Ovary (tissue), 9 donors: ENCODE data around the gene ATP9A. TPM values are rescaled to one million over a fixed set of nuclear protein-coding genes. Genes with fewer than 3 reads are reported as not detected.

ENCODE experiments used
- DNase-seq, 5 donors: peaks; one replicate each; pipeline ENCODE4 v3.0.0-alpha.2; 2019 to 2020
- H3K27ac ChIP-seq, 2 donors: fragments of 200-600 bp; one replicate each; pipeline versions ENCODE4 v1.5.1 to v1.8.0; 2019 to 2022
- H3K27me3 ChIP-seq: fragments of 200-600 bp; one replicate; pipeline ENCODE4 v1.8.0; 2022
- H3K36me3 ChIP-seq: fragments of 200-600 bp; sonication (generic); one replicate; pipeline ENCODE4 v1.5.1; 2019
- H3K4me1 ChIP-seq: one replicate; pipeline ENCODE4 v1.8.1; 2013; ENCODE audit warnings: mild to moderate bottlenecking, moderate library complexity; ENCODE audit not compliant: insufficient read depth
- H3K4me3 ChIP-seq: fragments of 200-600 bp; sonication (generic); one replicate; pipeline ENCODE4 v1.5.1; 2017
- H3K9me3 ChIP-seq, 2 donors: fragments of 200-600 bp in 1 of 2; sonication (generic) in 1 of 2; one replicate each; pipeline versions ENCODE4 v1.5.1 to v1.8.1; 2013 to 2019; ENCODE audit warnings: mild to moderate bottlenecking in 1 of 2, moderate library complexity in 1 of 2
- EP300 ChIP-seq: sonication (generic); formaldehyde crosslinking; IDR thresholded peaks from one replicate; pipeline ENCODE4 v1.6.1; 2017; ENCODE audit warnings: antibody characterized with exemption
- POLR2A ChIP-seq: fragments of 450-650 bp; IDR thresholded peaks from one replicate; pipeline ENCODE4 v1.6.1; 2017; ENCODE audit warnings: antibody characterized with exemption, mild to moderate bottlenecking, moderate library complexity
- WGBS, 3 donors: extraction: QIAGEN DNeasy Blood & Tissue Kit in 1 of 3; methylation state at CpG; one replicate each; pipeline versions ENCODE4 v1.1.5 to v1.1.7; 2013 to 2017; 5-methylcytosine and 5-hydroxymethylcytosine counted together
- intact Hi-C, 4 donors: fragments of 100-400 bp; cut with DNase I; formaldehyde crosslinking; loops; one replicate each; pipeline versions ENCODE4 v1.11.0 to v1.15.1; 2022 to 2023
- polyA plus RNA-seq, 2 donors: library from polyadenylated mRNA; stranded (reverse); fragments of 200-250 nt in 1 of 2; fragments of 350-450 nt in 1 of 2; fragmentation: Illumina TruSeq in 1 of 2; extraction: RNeasy Lipid Tissue Mini Kit (QIAGEN cat#74804) in 1 of 2; gene quantifications; one replicate each; pipeline ENCODE4 v1.2.3, GENCODE V29; 2013 to 2014
- total RNA-seq, 7 donors: library from RNA; depleted of rRNA in 2 of 7; stranded (reverse); fragments of >200 nt in 2 of 7; fragmentation: NEBNext Ultra II Directional in 3 of 7; extraction: Animal tissue kit (Norgen Biotek cat#: 25700) in 3 of 7; gene quantifications; one replicate each; pipeline versions ENCODE4 v1.1.0 to v1.2.4, GENCODE V29; 2016 to 2023
- TF ChIP-seq, protein P1 (sequence below), 3 donors: fragments of 450-650 bp in 2 of 3; fragments of 200-600 bp in 1 of 3; IDR thresholded peaks; one replicate each; pipeline versions ENCODE4 v1.5.1 to v1.8.0; 2016 to 2022; ENCODE audit warnings: antibody characterized with exemption in 3 of 3, mild to moderate bottlenecking in 1 of 3
- donor health status: DM: no; HTN: no; CAD: no; lungs with moderate emphysema.
- donor health status: DM: no; HTN: no; CAD: no.
- donor health status: Bipolar disorder and iron deficiency.
- donor health status: DM: yes; HTN: yes; CAD: no.
- donor health status: DM: no; HTN: no; CAD: no.
- donor health status: DM: yes; HTN: yes; CAD: no.

The ATP9A gene
- total and polyA plus RNA-seq, 9 donors = 12.9 to 44.6 (median 29.2) TPM

- no peaks in the 10 kb centered on the region for H3K36me3 ChIP-seq
Measured at GRCh38 chr20:51614687-51615086, 153.5 kb downstream of the ATP9A start.

DNA sequence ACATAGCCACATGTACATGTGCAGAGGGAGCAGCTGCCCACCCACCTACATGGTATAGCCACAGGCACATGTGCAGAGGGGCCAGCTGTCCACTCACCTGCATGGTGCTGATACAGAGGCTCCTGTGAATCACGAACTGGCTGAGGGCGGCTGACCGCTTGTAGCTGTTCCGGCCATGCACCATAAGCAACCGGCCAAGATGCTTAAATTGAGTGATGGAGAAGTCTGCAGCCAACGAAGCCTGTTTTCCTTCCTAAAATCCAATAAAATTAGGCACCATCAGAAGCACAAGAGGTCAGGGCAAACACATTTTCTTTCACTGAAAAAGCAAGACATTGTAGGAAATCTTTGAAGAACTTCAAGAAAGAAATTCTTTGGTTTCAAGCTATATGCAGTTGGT, 154.6 kb downstream of the ATP9A start:
- no peak for TF ChIP-seq EP300
- TF ChIP-seq, protein P1, sequence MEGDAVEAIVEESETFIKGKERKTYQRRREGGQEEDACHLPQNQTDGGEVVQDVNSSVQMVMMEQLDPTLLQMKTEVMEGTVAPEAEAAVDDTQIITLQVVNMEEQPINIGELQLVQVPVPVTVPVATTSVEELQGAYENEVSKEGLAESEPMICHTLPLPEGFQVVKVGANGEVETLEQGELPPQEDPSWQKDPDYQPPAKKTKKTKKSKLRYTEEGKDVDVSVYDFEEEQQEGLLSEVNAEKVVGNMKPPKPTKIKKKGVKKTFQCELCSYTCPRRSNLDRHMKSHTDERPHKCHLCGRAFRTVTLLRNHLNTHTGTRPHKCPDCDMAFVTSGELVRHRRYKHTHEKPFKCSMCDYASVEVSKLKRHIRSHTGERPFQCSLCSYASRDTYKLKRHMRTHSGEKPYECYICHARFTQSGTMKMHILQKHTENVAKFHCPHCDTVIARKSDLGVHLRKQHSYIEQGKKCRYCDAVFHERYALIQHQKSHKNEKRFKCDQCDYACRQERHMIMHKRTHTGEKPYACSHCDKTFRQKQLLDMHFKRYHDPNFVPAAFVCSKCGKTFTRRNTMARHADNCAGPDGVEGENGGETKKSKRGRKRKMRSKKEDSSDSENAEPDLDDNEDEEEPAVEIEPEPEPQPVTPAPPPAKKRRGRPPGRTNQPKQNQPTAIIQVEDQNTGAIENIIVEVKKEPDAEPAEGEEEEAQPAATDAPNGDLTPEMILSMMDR (IDR thresholded peaks at IDR 0.05) = no peak
- H3K4me1 ChIP-seq = peaks cover 2% of the 10 kb centered on the region
- no peak for DNase-seq
- WGBS, 3 donors = 82 to 91% (median 90%) methylated on average over 6 of the region's 6 CpGs
- H3K27ac ChIP-seq = no peak overlapping the region
- no peaks in the 10 kb centered on the region for H3K9me3 ChIP-seq
- H3K36me3 ChIP-seq = no peaks in the 10 kb centered on the region
- intact Hi-C loops = no loop called here
- no peaks in the 10 kb centered on the region for H3K27me3 ChIP-seq
- H3K4me3 ChIP-seq = no peak overlapping the region

More at GRCh38 chr20:51614687-51615086, 153.5 kb downstream of the ATP9A start:
- Histone ChIP-seq H3K4me3 (no peak overlapping the region), H3K27ac (no peak overlapping the region), H3K9me3 (no peaks in the 10 kb centered on the region), H3K27me3 (no peaks in the 10 kb centered on the region), H3K4me1 (peaks cover 3% of the 10 kb centered on the region)
- DNase-seq = no peak
- intact Hi-C loops = no loop called here
- TF ChIP-seq, protein P1 (IDR thresholded peaks at IDR 0.05) = no peak
- no peak for TF ChIP-seq EP300
- no peak for TF ChIP-seq POLR2A
- WGBS, 3 donors = 64 to 80% (median 72%) methylated on average over 6 of the region's 6 CpGs

- Histone ChIP-seq H3K9me3 (no peaks in the 10 kb centered on the region), H3K27ac (no peak overlapping the region), H3K27me3 (no peaks in the 10 kb centered on the region), H3K4me3 (no peak overlapping the region), H3K4me1 (no peaks in the 10 kb centered on the region), H3K36me3 (no peaks in the 10 kb centered on the region)
- no peak for DNase-seq
- no peak for TF ChIP-seq POLR2A
- TF ChIP-seq EP300 = no peak
- TF ChIP-seq, protein P1 (IDR thresholded peaks at IDR 0.05) = no peak
- 85 to 96% (median 87%) methylated on average over 5 of the region's 5 CpGs for WGBS, 3 donors
- intact Hi-C loops = no loop called here
Measured at GRCh38 chr20:51612896-51613295, 155.3 kb downstream of the ATP9A start.

GRCh38 chr20:51611625-51611890, 156.6 kb downstream of the ATP9A start:
- Histone ChIP-seq H3K4me3 (no peak overlapping the region), H3K36me3 (no peaks in the 10 kb centered on the region), H3K27me3 (no peaks in the 10 kb centered on the region), H3K9me3 (no peaks in the 10 kb centered on the region), H3K4me1 (no peaks in the 10 kb centered on the region), H3K27ac (no peak overlapping the region)
- TF ChIP-seq POLR2A (no peak), EP300 (no peak)
- TF ChIP-seq, protein P1 (IDR thresholded peaks at IDR 0.05) = no peak
- no peak for DNase-seq
- intact Hi-C loops = no loop called here
- 43 to 61% (median 51%) methylated on average over 2 of the region's 2 CpGs for WGBS, 3 donors
